A673 (cell line): ENCODE results near the gene OR10H2. TPM values are rescaled to one million over a fixed set of nuclear protein-coding genes. Genes with fewer than 3 reads are reported as not detected.

Experiments
- BruUV-seq: library from RNA; stranded (reverse); fragments of 400-500 nt; replicated peaks from 2 replicates; lab custom pipeline; 2021; lab: Mats Ljungman, UMichigan
- CTCF ChIA-PET: fragments of 300-600 bp; sonication (Branson Sonifier 250); formaldehyde crosslinking; loops from one replicate; lab custom pipeline; 2022; ENCODE audit warnings: antibody characterized with exemption; lab: Charles Lee
- POLR2A ChIA-PET: fragments of 300-600 bp; sonication (Branson Sonifier 250); formaldehyde crosslinking; loops from one replicate; lab custom pipeline; 2022; ENCODE audit warnings: antibody characterized with exemption; ENCODE audit not compliant: low non-redundant PET; lab: Charles Lee
- DNase-seq: peaks from one replicate; pipeline ENCODE4 v3.0.0-alpha.2; 2015; ENCODE audit warnings: low spot score
- H3K27ac ChIP-seq: fragments of 200-600 bp; sonication (generic); 2 replicates; pipeline ENCODE4 v1.5.1; 2016; ENCODE audit warnings: mixed run types, low read depth, mild to moderate bottlenecking, mixed read lengths, antibody characterized with exemption, low read length; ENCODE audit not compliant: poor library complexity, severe bottlenecking
- H3K27me3 ChIP-seq: fragments of 200-600 bp; sonication (generic); replicated peaks from 2 replicates; pipeline ENCODE4 v1.6.1; 2017; ENCODE audit warnings: mixed run types, low read depth, mild to moderate bottlenecking, mixed read lengths, antibody characterized with exemption, low read length; ENCODE audit not compliant: insufficient read depth, poor library complexity
- H3K36me3 ChIP-seq: fragments of 200-600 bp; sonication (generic); 2 replicates; pipeline ENCODE4 v1.6.1; 2016; ENCODE audit warnings: mixed run types, mild to moderate bottlenecking, mixed read lengths, antibody characterized with exemption, low read length; ENCODE audit not compliant: insufficient read depth, poor library complexity, severe bottlenecking
- H3K4me1 ChIP-seq: fragments of 200-600 bp; sonication (generic); 2 replicates; pipeline ENCODE4 v1.6.1; 2017; ENCODE audit warnings: mixed run types, mild to moderate bottlenecking, mixed read lengths, antibody characterized with exemption, low read length; ENCODE audit not compliant: insufficient read depth, poor library complexity, severe bottlenecking
- H3K4me3 ChIP-seq: fragments of 200-600 bp; sonication (generic); 2 replicates; pipeline ENCODE4 v1.5.1; 2016; ENCODE audit warnings: low read depth, mixed run types, mild to moderate bottlenecking, mixed read lengths, low read length; ENCODE audit not compliant: poor library complexity, severe bottlenecking
- H3K9me3 ChIP-seq: fragments of 200-600 bp; sonication (generic); 2 replicates; pipeline ENCODE4 v1.6.1; 2016; ENCODE audit warnings: mixed run types, low read depth, mild to moderate bottlenecking, mixed read lengths, antibody characterized with exemption, low read length; ENCODE audit not compliant: poor library complexity, severe bottlenecking
- CTCF ChIP-seq: fragments of 300-800, 200-600 bp; sonication (generic); conservative IDR thresholded peaks from 2 replicates; pipeline ENCODE4 v1.5.1; 2017; ENCODE audit warnings: low read depth, mild to moderate bottlenecking, antibody characterized with exemption, low read length, moderate library complexity, mixed read lengths
- EZH2 ChIP-seq: fragments of 200-600 bp; sonication (generic); IDR thresholded peaks from 2 replicates; pipeline ENCODE4 v1.6.1; 2017; ENCODE audit warnings: borderline replicate concordance, low read depth, mild to moderate bottlenecking, mixed read lengths, antibody characterized with exemption, low read length; ENCODE audit not compliant: poor library complexity, severe bottlenecking
- intact Hi-C: fragments of 100-400 bp; cut with micrococcal nuclease; formaldehyde crosslinking; loops from one replicate; pipeline ENCODE4 v1.10.0; 2022; ENCODE audit not compliant: unreplicated experiment
- total RNA-seq: library from RNA; stranded (reverse); gene quantifications from 2 replicates; pipeline ENCODE4 v1.2.3, GENCODE V29; 2021

Gene OR10H2
- total RNA-seq, 1 experiment from 2014 or later, result not detected

GRCh38 chr19:15776264-15776663 lies 48.4 kb downstream of the OR10H2 start:
- ChIA-PET POLR2A (no interaction called here), CTCF (no interaction called here)
- intact Hi-C loops, result no loop called here
- Histone ChIP-seq H3K4me3 (no peak overlapping the region), H3K4me1 (no peaks in the 10 kb centered on the region), H3K27ac (no peak overlapping the region), H3K9me3 (no peaks in the 10 kb centered on the region), H3K36me3 (no peaks in the 10 kb centered on the region), H3K27me3 (no peaks in the 10 kb centered on the region)
- no TSS peak for BruUV-seq
- TF ChIP-seq EZH2 (no peak), CTCF (no peak)
- no peak for DNase-seq

- Histone ChIP-seq H3K4me3 (no peak overlapping the region), H3K4me1 (no peaks in the 10 kb centered on the region), H3K36me3 (no peaks in the 10 kb centered on the region), H3K27me3 (no peaks in the 10 kb centered on the region), H3K9me3 (no peaks in the 10 kb centered on the region), H3K27ac (no peak overlapping the region)
- intact Hi-C loops, result loop anchor here (1.0 kb wide), 1 partner anchor 102 kb away; no protein-coding TSS in a partner anchor
- no TSS peak for BruUV-seq
- CTCF ChIA-PET, result no interaction called here
- no peak for TF ChIP-seq EZH2
- no peak for TF ChIP-seq CTCF
- POLR2A ChIA-PET, result no interaction called here
- no peak for DNase-seq
Observed at GRCh38 chr19:15776991-15777970, 49.5 kb downstream of the OR10H2 start.

Other genes starting within 250 kb of the OR10H2 start
- gene PGLYRP2, start 248.5 kb upstream of the OR10H2 start, total RNA-seq, result 3.5 and 4.7 TPM in 2 replicates
- gene CYP4F22, start 219.5 kb upstream of the OR10H2 start, total RNA-seq, result 78.3 and 79.7 TPM in 2 replicates
- gene CYP4F8, start 112.8 kb upstream of the OR10H2 start, total RNA-seq, result not detected in 2 replicates
- gene CYP4F3, start 87.1 kb upstream of the OR10H2 start, total RNA-seq, result not detected in 2 replicates
- gene CYP4F12, start 54.9 kb upstream of the OR10H2 start, total RNA-seq, result not detected in 2 replicates
- gene OR10H3, start 10.0 kb downstream of the OR10H2 start, total RNA-seq, result not detected in 2 replicates
- gene OR10H5, start 59.6 kb downstream of the OR10H2 start, total RNA-seq, result not detected in 2 replicates
- gene OR10H1, start 87.6 kb downstream of the OR10H2 start, total RNA-seq, result not detected in 2 replicates
- not detected in 2 replicates for gene CYP4F2, start 170.1 kb downstream of the OR10H2 start, total RNA-seq
- 0.13 TPM in 1 of 2 replicates, not detected in the other for gene CYP4F11, start 206.5 kb downstream of the OR10H2 start, total RNA-seq
- gene OR10H4, start 221.0 kb downstream of the OR10H2 start, total RNA-seq, result not detected in 2 replicates